CD4-positive, alpha-beta T cell treated with Interleukin-15 for 1 hour (primary cell): ENCODE data around the gene ZNF286A.
"Not testable (repeated sequence)": the region's sequence is repeated elsewhere in the genome, so short reads cannot be mapped to it uniquely, and the experiment has no call there.

ENCODE experiments used
- DNase-seq: peaks from one replicate; pipeline ENCODE4 v3.0.0-alpha.2; 2020

The ZNF286A gene

GRCh38 chr17:15704239-15704638, 4.7 kb downstream of the ZNF286A start:
- DNase-seq, result not testable (repeated sequence)

GRCh38 chr17:15704813-15705212, 5.3 kb downstream of the ZNF286A start:
- not testable (repeated sequence) for DNase-seq

GRCh38 chr17:15708879-15709278, 9.3 kb downstream of the ZNF286A start:
- DNase-seq, result not testable (repeated sequence)

GRCh38 chr17:15716601-15717563, 17.3 kb downstream of the ZNF286A start:
- not testable (repeated sequence) for DNase-seq

- not testable (repeated sequence) for DNase-seq
Measured at GRCh38 chr17:15730535-15730934, 31.0 kb downstream of the ZNF286A start.

- not testable (repeated sequence) for DNase-seq
Measured at GRCh38 chr17:15731900-15732299, 32.3 kb downstream of the ZNF286A start, which contains the start of gene TBC1D26. Gene TBC1D26 (plus strand): TSS chr17:15732283. CDS start chr17:15735349, 3,066 bp downstream.

- not testable (repeated sequence) for DNase-seq
Measured at GRCh38 chr17:15733174-15733789, 33.7 kb downstream of the ZNF286A start.

GRCh38 chr17:15736578-15736977, 37.0 kb downstream of the ZNF286A start:
- not testable (repeated sequence) for DNase-seq

GRCh38 chr17:15738066-15738465, 38.5 kb downstream of the ZNF286A start:
- DNase-seq, result no peak

- DNase-seq, result not testable (repeated sequence)
Measured at GRCh38 chr17:15739259-15739658, 39.7 kb downstream of the ZNF286A start.

- DNase-seq, result not testable (repeated sequence)
Measured at GRCh38 chr17:15740041-15740440, 40.5 kb downstream of the ZNF286A start.

- DNase-seq, result no peak
Measured at GRCh38 chr17:15740570-15741120, 41.1 kb downstream of the ZNF286A start.

- no peak for DNase-seq
Measured at GRCh38 chr17:15741624-15742023, 42.1 kb downstream of the ZNF286A start.

- no peak for DNase-seq
Measured at GRCh38 chr17:15742051-15742795, 42.7 kb downstream of the ZNF286A start.

GRCh38 chr17:15742921-15743320, 43.4 kb downstream of the ZNF286A start:
- no peak for DNase-seq

- DNase-seq, result no peak
Measured at GRCh38 chr17:15744074-15744676, 44.6 kb downstream of the ZNF286A start.

- DNase-seq, result no peak
Measured at GRCh38 chr17:15744885-15745284, 45.3 kb downstream of the ZNF286A start.

GRCh38 chr17:15749403-15749802, 49.9 kb downstream of the ZNF286A start:
- not testable (repeated sequence) for DNase-seq

- DNase-seq, result not testable (repeated sequence)
Measured at GRCh38 chr17:15768865-15769533, 69.4 kb downstream of the ZNF286A start.
